ENCODE data around the gene PIH1D1. TPM values are rescaled to one million over a fixed set of nuclear protein-coding genes. Genes with fewer than 3 reads are reported as not detected.

PIH1D1 gene
- polyA plus RNA-seq, 1 donor from 2014 or later, result 145 TPM

DNA sequence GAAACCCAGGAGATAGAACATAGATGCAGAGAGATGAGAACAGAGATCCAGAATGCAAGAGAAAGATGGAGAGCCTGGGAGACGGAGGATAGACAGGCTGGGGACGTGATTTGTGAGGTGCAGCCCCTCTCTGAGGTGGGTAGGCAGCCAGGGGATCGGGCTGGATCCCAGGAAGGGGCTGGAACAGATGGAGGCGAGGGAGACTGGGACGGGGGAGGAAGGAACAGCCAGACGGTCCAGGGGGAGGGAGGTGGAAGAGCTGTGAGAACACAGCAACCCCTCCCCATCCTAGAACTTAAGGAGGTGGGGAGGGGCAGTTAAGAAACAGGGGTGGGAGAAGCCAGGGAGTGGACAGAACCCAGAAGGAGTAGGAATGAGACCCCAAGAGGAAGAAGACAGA is 13.4 kb downstream of the PIH1D1 start:
- no peaks in the 10 kb centered on the region for H3K9me3 ChIP-seq (ENCODE audit: low read length)
- H3K9me2 ChIP-seq (ENCODE audit: insufficient read depth, low read length), result no peaks in the 10 kb centered on the region
- no peaks in the 10 kb centered on the region for H3K79me2 ChIP-seq (replicated peaks; ENCODE audit: insufficient read depth, low read length)
- H3K36me3 ChIP-seq (ENCODE audit: insufficient read depth, low read length), result no peaks in the 10 kb centered on the region
- TF ChIP-seq RAD21 (conservative IDR thresholded peaks at IDR 0.05), result no peak
- TF ChIP-seq, protein P1, sequence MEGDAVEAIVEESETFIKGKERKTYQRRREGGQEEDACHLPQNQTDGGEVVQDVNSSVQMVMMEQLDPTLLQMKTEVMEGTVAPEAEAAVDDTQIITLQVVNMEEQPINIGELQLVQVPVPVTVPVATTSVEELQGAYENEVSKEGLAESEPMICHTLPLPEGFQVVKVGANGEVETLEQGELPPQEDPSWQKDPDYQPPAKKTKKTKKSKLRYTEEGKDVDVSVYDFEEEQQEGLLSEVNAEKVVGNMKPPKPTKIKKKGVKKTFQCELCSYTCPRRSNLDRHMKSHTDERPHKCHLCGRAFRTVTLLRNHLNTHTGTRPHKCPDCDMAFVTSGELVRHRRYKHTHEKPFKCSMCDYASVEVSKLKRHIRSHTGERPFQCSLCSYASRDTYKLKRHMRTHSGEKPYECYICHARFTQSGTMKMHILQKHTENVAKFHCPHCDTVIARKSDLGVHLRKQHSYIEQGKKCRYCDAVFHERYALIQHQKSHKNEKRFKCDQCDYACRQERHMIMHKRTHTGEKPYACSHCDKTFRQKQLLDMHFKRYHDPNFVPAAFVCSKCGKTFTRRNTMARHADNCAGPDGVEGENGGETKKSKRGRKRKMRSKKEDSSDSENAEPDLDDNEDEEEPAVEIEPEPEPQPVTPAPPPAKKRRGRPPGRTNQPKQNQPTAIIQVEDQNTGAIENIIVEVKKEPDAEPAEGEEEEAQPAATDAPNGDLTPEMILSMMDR (IDR thresholded peaks at IDR 0.05; ENCODE audit: poor library complexity, severe bottlenecking), result no peak
- no peak overlapping the region for H3K9ac ChIP-seq (ENCODE audit: low read length)
- no peak overlapping the region for H3K27ac ChIP-seq (ENCODE audit: low read length)
- H4K20me1 ChIP-seq (ENCODE audit: insufficient read depth), result no peaks in the 10 kb centered on the region
- no peaks in the 10 kb centered on the region for H3F3A ChIP-seq (ENCODE audit: insufficient read depth, low read length, poor library complexity, severe bottlenecking)
- H3K4me2 ChIP-seq (ENCODE audit: low read length), result no peak overlapping the region
- peaks cover 79% of the 10 kb centered on the region for H3K27me3 ChIP-seq (ENCODE audit: insufficient read depth, low read depth, low read length)
- H3K4me3 ChIP-seq (ENCODE audit: low read length), result no peak overlapping the region
- H2AFZ ChIP-seq (ENCODE audit: low read depth, low read length), result no peak overlapping the region

DNA sequence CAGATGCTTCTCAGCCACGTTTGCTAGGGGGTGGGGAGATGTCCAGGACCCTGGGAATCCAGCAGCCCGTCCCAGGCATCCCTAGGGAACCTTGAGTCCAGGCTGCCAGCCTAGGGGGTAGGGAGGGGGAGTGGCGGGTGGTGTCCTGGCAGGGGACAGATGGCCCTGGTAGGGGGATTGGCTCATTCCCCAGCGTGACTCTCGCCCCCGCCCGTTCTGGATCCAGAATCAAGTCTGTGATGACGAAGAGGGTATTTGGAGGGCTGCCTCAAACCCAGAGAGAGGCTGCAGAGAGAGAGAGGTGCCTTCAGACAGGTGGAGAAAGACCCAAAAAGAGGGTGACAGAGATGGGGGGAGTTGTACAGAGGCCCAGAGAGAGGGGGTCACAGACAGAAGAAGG is 14.4 kb downstream of the PIH1D1 start:
- Histone ChIP-seq H3K79me2 (replicated peaks; ENCODE audit: insufficient read depth, low read length) (no peaks in the 10 kb centered on the region), H3K27me3 (ENCODE audit: insufficient read depth, low read depth, low read length) (peaks cover 79% of the 10 kb centered on the region), H3K4me3 (ENCODE audit: low read length) (no peak overlapping the region), H3F3A (ENCODE audit: insufficient read depth, low read length, poor library complexity, severe bottlenecking) (no peaks in the 10 kb centered on the region), H3K9ac (ENCODE audit: low read length) (no peak overlapping the region), H2AFZ (ENCODE audit: low read depth, low read length) (no peak overlapping the region), H4K20me1 (ENCODE audit: insufficient read depth) (no peaks in the 10 kb centered on the region), H3K9me2 (ENCODE audit: insufficient read depth, low read length) (no peaks in the 10 kb centered on the region), H3K27ac (ENCODE audit: low read length) (no peak overlapping the region), H3K36me3 (ENCODE audit: insufficient read depth, low read length) (no peaks in the 10 kb centered on the region), H3K9me3 (ENCODE audit: low read length) (peaks cover 5% of the 10 kb centered on the region), H3K4me2 (ENCODE audit: low read length) (no peak overlapping the region)
- TF ChIP-seq EZH2 (IDR thresholded peaks at IDR 0.05; ENCODE audit: borderline replicate concordance, insufficient read depth, low read length, poor library complexity, severe bottlenecking) (no peak), RAD21 (conservative IDR thresholded peaks at IDR 0.05) (no peak), TAF1 (IDR thresholded peaks at IDR 0.05; ENCODE audit: low read depth) (no peak), EP300 (conservative IDR thresholded peaks at IDR 0.05; ENCODE audit: poor library complexity, severe bottlenecking) (no peak), MXI1 (conservative IDR thresholded peaks at IDR 0.05; ENCODE audit: poor library complexity, severe bottlenecking) (no peak), SMC3 (conservative IDR thresholded peaks at IDR 0.05; ENCODE audit: poor library complexity) (no peak)
- TF ChIP-seq, protein P2, sequence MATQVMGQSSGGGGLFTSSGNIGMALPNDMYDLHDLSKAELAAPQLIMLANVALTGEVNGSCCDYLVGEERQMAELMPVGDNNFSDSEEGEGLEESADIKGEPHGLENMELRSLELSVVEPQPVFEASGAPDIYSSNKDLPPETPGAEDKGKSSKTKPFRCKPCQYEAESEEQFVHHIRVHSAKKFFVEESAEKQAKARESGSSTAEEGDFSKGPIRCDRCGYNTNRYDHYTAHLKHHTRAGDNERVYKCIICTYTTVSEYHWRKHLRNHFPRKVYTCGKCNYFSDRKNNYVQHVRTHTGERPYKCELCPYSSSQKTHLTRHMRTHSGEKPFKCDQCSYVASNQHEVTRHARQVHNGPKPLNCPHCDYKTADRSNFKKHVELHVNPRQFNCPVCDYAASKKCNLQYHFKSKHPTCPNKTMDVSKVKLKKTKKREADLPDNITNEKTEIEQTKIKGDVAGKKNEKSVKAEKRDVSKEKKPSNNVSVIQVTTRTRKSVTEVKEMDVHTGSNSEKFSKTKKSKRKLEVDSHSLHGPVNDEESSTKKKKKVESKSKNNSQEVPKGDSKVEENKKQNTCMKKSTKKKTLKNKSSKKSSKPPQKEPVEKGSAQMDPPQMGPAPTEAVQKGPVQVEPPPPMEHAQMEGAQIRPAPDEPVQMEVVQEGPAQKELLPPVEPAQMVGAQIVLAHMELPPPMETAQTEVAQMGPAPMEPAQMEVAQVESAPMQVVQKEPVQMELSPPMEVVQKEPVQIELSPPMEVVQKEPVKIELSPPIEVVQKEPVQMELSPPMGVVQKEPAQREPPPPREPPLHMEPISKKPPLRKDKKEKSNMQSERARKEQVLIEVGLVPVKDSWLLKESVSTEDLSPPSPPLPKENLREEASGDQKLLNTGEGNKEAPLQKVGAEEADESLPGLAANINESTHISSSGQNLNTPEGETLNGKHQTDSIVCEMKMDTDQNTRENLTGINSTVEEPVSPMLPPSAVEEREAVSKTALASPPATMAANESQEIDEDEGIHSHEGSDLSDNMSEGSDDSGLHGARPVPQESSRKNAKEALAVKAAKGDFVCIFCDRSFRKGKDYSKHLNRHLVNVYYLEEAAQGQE (IDR thresholded peaks at IDR 0.05; ENCODE audit: borderline replicate concordance), result no peak

DNA sequence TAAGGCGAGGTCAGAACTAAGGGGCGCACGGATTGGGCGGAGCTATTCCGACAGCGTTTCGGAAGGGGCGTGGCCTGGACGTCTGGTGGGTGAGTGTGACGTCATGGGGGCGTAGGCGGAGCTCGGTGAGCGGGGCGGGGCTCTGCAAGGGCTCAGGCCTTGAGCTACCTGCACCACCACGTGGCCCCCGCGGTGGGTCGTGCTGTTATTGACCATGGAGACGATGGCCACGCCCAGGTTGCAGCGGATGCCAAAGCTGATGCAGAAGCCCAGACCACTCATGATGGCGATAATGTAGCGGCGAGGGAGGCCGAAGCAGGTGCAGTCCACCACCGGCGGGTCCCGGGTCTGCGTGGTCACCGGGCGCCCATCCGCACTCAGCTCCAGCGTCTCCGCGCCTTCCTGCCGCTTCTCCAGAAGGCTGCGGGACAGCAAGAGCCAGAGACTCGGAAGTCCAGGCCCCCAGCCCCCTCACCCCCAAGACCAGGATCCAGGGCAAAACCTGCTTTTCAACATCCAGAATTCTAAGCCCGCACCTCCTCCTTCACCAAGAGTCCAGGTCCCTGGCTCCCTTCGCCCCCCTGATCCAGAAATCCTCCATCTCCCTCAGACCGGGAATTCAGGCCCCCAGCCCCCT is 15.1 kb downstream of the PIH1D1 start:
- no peak overlapping the region for H3K9ac ChIP-seq (ENCODE audit: low read length)
- H4K20me1 ChIP-seq (ENCODE audit: insufficient read depth), result no peaks in the 10 kb centered on the region
- H2AFZ ChIP-seq (ENCODE audit: low read depth, low read length), result no peak overlapping the region
- TF ChIP-seq POLR2AphosphoS5 (IDR thresholded peaks at IDR 0.05), result no peak
- TF ChIP-seq MXI1 (conservative IDR thresholded peaks at IDR 0.05; ENCODE audit: poor library complexity, severe bottlenecking), result no peak
- no peak for TF ChIP-seq RAD21 (conservative IDR thresholded peaks at IDR 0.05)
- H3K9me2 ChIP-seq (ENCODE audit: insufficient read depth, low read length), result no peaks in the 10 kb centered on the region
- no peaks in the 10 kb centered on the region for H3K36me3 ChIP-seq (ENCODE audit: insufficient read depth, low read length)
- no peaks in the 10 kb centered on the region for H3K79me2 ChIP-seq (replicated peaks; ENCODE audit: insufficient read depth, low read length)
- H3F3A ChIP-seq (ENCODE audit: insufficient read depth, low read length, poor library complexity, severe bottlenecking), result no peaks in the 10 kb centered on the region
- H3K27ac ChIP-seq (ENCODE audit: low read length), result no peak overlapping the region
- H3K4me3 ChIP-seq (ENCODE audit: low read length), result no peak overlapping the region
- peaks cover 76% of the 10 kb centered on the region for H3K27me3 ChIP-seq (ENCODE audit: insufficient read depth, low read depth, low read length)
- H3K4me2 ChIP-seq (ENCODE audit: low read length), result no peak overlapping the region
- H3K9me3 ChIP-seq (ENCODE audit: low read length), result peaks cover 8% of the 10 kb centered on the region
